T-cell (primary cell): ENCODE measurements around the gene GOLPH3. TPM values are rescaled to one million over a fixed set of nuclear protein-coding genes. Genes with fewer than 3 reads are reported as not detected.

Source experiments
- ATAC-seq, 4 experiments: fragments of 200-7000 bp in 3 of 4; fragments of 150-1000 bp in 1 of 4; cut with Tn5 transposase; replicated peaks in 1 of 4; 1 replicate in 3 of 4; 2 replicates in 1 of 4; pipeline ENCODE4 v1.10.0; 2021; ENCODE audit warnings: moderate library complexity in 3 of 4, mild to moderate bottlenecking in 2 of 4, moderate number of reproducible peaks in 1 of 4
- CTCF ChIA-PET, 2 donors: fragments of 300-600 bp; sonication (Branson Sonifier 250); formaldehyde crosslinking; loops; one replicate each; lab custom pipeline; 2022; ENCODE audit warnings: antibody characterized with exemption in 2 of 2; lab: Charles Lee
- POLR2A ChIA-PET, 2 donors: fragments of 300-600 bp; sonication (Branson Sonifier 250); formaldehyde crosslinking; loops; one replicate each; lab custom pipeline; 2022; ENCODE audit warnings: antibody characterized with exemption in 2 of 2; lab: Charles Lee
- DNase-seq, 35 experiments: peaks; one replicate each; pipeline versions ENCODE4 v3.0.0 to v3.0.0-alpha.2; 2013 to 2023
- H3K27ac ChIP-seq: one replicate; pipeline ENCODE4 v1.5.1; 2013; ENCODE audit warnings: low read length
- H3K27me3 ChIP-seq, 2 experiments: replicated peaks in 1 of 2; 1 replicate in 1 of 2; 2 replicates in 1 of 2; pipeline versions ENCODE4 v1.6.1 to v1.7.0; 2013; ENCODE audit warnings: low read length in 1 of 2, mixed read lengths in 1 of 2; ENCODE audit not compliant: control insufficient read depth in 2 of 2, insufficient read depth in 2 of 2; ENCODE audit errors: extremely low read depth in 1 of 2
- H3K36me3 ChIP-seq, 2 donors: 1 replicate in 1 of 2; 2 replicates in 1 of 2; pipeline versions ENCODE4 v1.6.1 to v1.7.0; 2013; ENCODE audit warnings: low read length in 1 of 2; ENCODE audit not compliant: control insufficient read depth in 2 of 2, insufficient read depth in 1 of 2; ENCODE audit errors: extremely low read depth in 1 of 2
- H3K4me1 ChIP-seq, 2 experiments: 1 replicate in 1 of 2; 2 replicates in 1 of 2; pipeline versions ENCODE4 v1.6.1 to v1.7.0; 2013; ENCODE audit warnings: low read length in 2 of 2, mixed read lengths in 1 of 2; ENCODE audit not compliant: insufficient read depth in 2 of 2, control insufficient read depth in 1 of 2; ENCODE audit errors: extremely low read depth in 1 of 2
- H3K4me3 ChIP-seq, 2 donors: 1 replicate in 1 of 2; 2 replicates in 1 of 2; pipeline versions ENCODE4 v1.5.1 to v1.7.0; 2013; ENCODE audit warnings: mild to moderate bottlenecking in 2 of 2, low read length in 1 of 2, moderate library complexity in 1 of 2; ENCODE audit not compliant: control insufficient read depth in 1 of 2; ENCODE audit errors: extremely low read depth in 1 of 2
- H3K9me3 ChIP-seq: 2 replicates; pipeline ENCODE4 v1.7.0; 2013
- H3K27ac Mint-ChIP-seq, 2 donors: one replicate each; pipeline ENCODE4 v1.8.0; 2020 to 2021; ENCODE audit warnings: mild to moderate bottlenecking in 2 of 2, mixed read lengths in 2 of 2
- H3K27me3 Mint-ChIP-seq, 2 donors: one replicate each; pipeline ENCODE4 v1.8.0; 2021 to 2022; ENCODE audit warnings: mixed read lengths in 2 of 2
- H3K36me3 Mint-ChIP-seq: one replicate; pipeline ENCODE4 v1.8.0; 2021; ENCODE audit warnings: mixed read lengths
- H3K4me1 Mint-ChIP-seq, 3 donors: one replicate each; pipeline ENCODE4 v1.8.0; 2020 to 2022; ENCODE audit warnings: mixed read lengths in 3 of 3, mild to moderate bottlenecking in 1 of 3
- H3K4me3 Mint-ChIP-seq, 3 donors: one replicate each; pipeline ENCODE4 v1.8.0; 2020 to 2022; ENCODE audit warnings: mild to moderate bottlenecking in 3 of 3, mixed read lengths in 3 of 3, moderate library complexity in 3 of 3
- H3K9me3 Mint-ChIP-seq, 3 donors: one replicate each; pipeline ENCODE4 v1.8.0; 2020 to 2022; ENCODE audit warnings: mixed read lengths in 3 of 3
- WGBS: methylation state at CpG from one replicate; pipeline ENCODE4 v1.1.5; 2013; ENCODE audit warnings: missing lambda C conversion rate; ENCODE audit not compliant: insufficient coverage; 5-methylcytosine and 5-hydroxymethylcytosine counted together
- total RNA-seq, 35 experiments: library from RNA in 6 of 35; stranded (reverse) in 6 of 35; fragments of 120-200 nt in 1 of 35; gene quantifications; one replicate each; pipeline versions ENCODE4 v1.2.1 to v1.2.4 and lab custom pipeline; 2013 to 2026

Gene GOLPH3
- total RNA-seq, 5 donors from 2014 or later (not counting 1 experiment from before 2014, with no cell fraction given): 49.3 to 87.6 (median 73.8) TPM

GRCh38 chr5:32116574-32117313 lies 57.4 kb downstream of the GOLPH3 start:
- Mint-ChIP-seq H3K9me3 (no peaks in the 10 kb centered on the region), H3K4me3 (no peak overlapping the region), H3K4me1 (peaks cover 5 to 23% (median 16%) of the 10 kb centered on the region in 3 donors), H3K27me3 (no peaks in the 10 kb centered on the region), H3K36me3 (peaks cover 44% of the 10 kb centered on the region), H3K27ac (peak overlapping the region; percentile 55 to 58)
- H3K4me1 ChIP-seq: no peaks in the 10 kb centered on the region
- WGBS: no CpG with 5 or more reads among the region's 4 CpGs
- ATAC-seq (no peak), DNase-seq (no peak)
- H3K4me3 ChIP-seq: no peak overlapping the region
- no peak overlapping the region for H3K27ac ChIP-seq
- CTCF ChIA-PET: interaction anchor here in 1 of 2 donors (0.6 to 0.7 kb wide), 2 partner anchors 15 to 116 kb away, joined by 5 to 6 read pairs; no protein-coding TSS in a partner anchor
- H3K9me3 ChIP-seq: no peaks in the 10 kb centered on the region
- POLR2A ChIA-PET: interaction anchor here (0.6 to 0.7 kb wide), 2 partner anchors 613 to 692 kb away, joined by 3 read pairs; no protein-coding TSS in a partner anchor
- no peaks in the 10 kb centered on the region for H3K27me3 ChIP-seq
- H3K36me3 ChIP-seq: peaks cover 8 to 26% of the 10 kb centered on the region in 2 donors

DNA sequence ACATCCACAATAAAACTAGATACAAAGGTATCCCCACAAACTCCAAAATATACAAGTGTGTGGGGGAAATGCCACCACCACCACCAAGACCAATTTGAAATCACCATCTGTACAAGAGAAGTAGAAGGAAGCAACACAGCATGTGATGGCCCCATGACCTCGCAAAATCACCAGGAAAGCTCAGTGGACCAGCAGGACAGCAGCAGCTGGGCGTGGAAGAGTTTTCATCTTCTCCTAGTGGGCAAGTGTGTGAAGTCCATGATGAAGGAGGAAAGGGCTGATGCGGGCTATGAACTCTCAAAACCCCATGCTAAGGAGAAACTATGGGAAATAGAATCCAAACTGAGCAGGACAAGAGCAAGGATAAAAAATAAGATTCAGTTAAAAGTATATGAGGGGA lies 58.1 kb downstream of the GOLPH3 start:
- Histone ChIP-seq H3K36me3 (peaks cover 8 to 26% of the 10 kb centered on the region in 2 donors), H3K27ac (no peak overlapping the region), H3K4me1 (no peaks in the 10 kb centered on the region), H3K9me3 (no peaks in the 10 kb centered on the region), H3K4me3 (no peak overlapping the region), H3K27me3 (no peaks in the 10 kb centered on the region)
- Mint-ChIP-seq H3K4me1 (peaks cover 5 to 22% (median 16%) of the 10 kb centered on the region in 3 donors), H3K36me3 (peaks cover 43% of the 10 kb centered on the region), H3K27me3 (no peaks in the 10 kb centered on the region), H3K4me3 (no peak overlapping the region), H3K27ac (peak overlapping the region; percentile 6 to 9), H3K9me3 (no peaks in the 10 kb centered on the region)
- ATAC-seq (no peak), DNase-seq (no peak)
- ChIA-PET CTCF (no interaction called here), POLR2A (no interaction called here)
- WGBS: 100% methylated on average over 2 of the region's 3 CpGs

DNA sequence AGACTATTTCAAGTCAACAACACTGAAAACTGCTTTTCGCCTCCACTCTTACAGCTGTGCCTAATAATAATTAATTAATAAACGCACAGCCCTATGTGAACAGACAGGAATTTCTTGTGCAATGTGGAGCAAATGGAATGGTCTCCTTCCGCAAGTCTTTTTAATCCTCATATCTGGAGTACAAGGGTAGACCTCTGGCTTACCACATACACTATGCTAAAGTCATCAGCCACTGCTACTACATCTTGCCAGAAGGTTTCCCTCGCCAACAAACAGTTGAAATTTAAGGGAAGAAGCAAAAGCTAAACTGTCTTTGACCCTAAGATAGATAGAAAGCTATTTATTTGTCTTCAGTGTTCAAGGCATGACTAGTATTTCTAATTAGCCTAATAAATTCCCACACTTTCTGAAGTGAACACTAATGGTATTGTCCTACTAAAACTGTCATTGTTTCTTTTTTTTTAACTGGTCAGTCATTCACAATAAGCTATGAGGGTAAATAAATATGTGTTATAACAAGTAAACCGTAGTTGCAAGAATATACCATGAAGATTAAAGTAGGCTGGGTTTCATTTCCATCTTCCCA lies 63.9 kb downstream of the GOLPH3 start:
- ChIA-PET POLR2A (no interaction called here), CTCF (no interaction called here)
- no peaks in the 10 kb centered on the region for H3K9me3 Mint-ChIP-seq
- no peaks in the 10 kb centered on the region for H3K27me3 ChIP-seq
- no peaks in the 10 kb centered on the region for H3K4me1 Mint-ChIP-seq
- no peak overlapping the region for H3K27ac ChIP-seq
- H3K4me3 ChIP-seq: no peak overlapping the region
- peaks cover 39% of the 10 kb centered on the region for H3K36me3 Mint-ChIP-seq
- no peaks in the 10 kb centered on the region for H3K4me1 ChIP-seq
- ATAC-seq (no peak), DNase-seq (no peak)
- H3K27me3 Mint-ChIP-seq: no peaks in the 10 kb centered on the region
- no peaks in the 10 kb centered on the region for H3K9me3 ChIP-seq
- no peak overlapping the region for H3K4me3 Mint-ChIP-seq
- no CpG with 5 or more reads among the region's 5 CpGs for WGBS
- H3K27ac Mint-ChIP-seq: no peak overlapping the region
- H3K36me3 ChIP-seq: peaks cover 17 to 62% of the 10 kb centered on the region in 2 donors

DNA sequence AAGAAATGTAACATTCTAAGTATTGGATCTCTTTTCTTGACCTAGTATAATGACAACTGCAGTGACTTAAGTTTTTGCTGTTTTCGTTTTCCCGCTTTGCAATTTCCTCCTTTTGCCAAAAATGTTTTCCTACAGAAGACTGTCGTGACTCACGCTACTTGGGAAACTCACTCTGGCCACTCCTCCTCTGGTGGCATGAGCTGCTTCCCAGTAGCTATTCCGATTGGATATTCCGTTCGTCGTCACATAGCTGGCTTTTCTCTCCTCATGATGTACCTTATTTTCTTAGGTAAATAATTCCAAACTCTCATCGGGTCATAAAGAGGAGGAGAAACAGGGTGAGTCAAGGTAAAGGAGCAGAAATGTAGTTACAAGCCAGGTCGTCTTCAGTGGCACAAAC lies 64.9 kb downstream of the GOLPH3 start:
- Mint-ChIP-seq H3K36me3 (peaks cover 39% of the 10 kb centered on the region), H3K27ac (no peak overlapping the region), H3K9me3 (no peaks in the 10 kb centered on the region), H3K4me3 (no peak overlapping the region), H3K27me3 (no peaks in the 10 kb centered on the region), H3K4me1 (no peaks in the 10 kb centered on the region)
- Histone ChIP-seq H3K27ac (no peak overlapping the region), H3K27me3 (no peaks in the 10 kb centered on the region), H3K36me3 (peaks cover 17 to 64% of the 10 kb centered on the region in 2 donors), H3K4me1 (no peaks in the 10 kb centered on the region), H3K4me3 (no peak overlapping the region), H3K9me3 (no peaks in the 10 kb centered on the region)
- CTCF ChIA-PET: interaction anchor here in 1 of 2 donors (1.0 kb wide), 1 partner anchor 16 kb away, joined by 3 read pairs; no protein-coding TSS in a partner anchor
- POLR2A ChIA-PET: no interaction called here
- no peak for DNase-seq
- ATAC-seq: no peak
- 94% methylated on average over 6 of the region's 10 CpGs for WGBS

DNA sequence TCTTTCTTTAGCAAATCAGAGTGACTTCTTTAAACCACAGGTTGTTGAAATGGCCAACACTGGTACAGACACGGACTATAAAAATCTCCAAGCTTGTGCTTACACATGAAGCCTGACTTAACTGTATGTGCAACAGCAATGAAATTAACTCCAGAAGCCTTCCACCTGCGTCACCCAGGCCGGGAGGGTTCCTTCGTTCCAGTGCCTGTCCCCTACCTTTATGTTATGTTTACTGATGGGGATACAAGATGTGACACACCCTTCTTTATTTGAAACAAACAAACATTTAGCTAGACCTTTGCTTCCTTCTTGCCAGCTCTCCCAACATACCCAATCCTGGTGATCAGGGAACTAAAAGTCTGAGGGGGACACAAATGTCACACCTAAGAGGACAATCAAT lies 66.0 kb downstream of the GOLPH3 start:
- H3K4me3 Mint-ChIP-seq: no peak overlapping the region
- no peaks in the 10 kb centered on the region for H3K4me1 ChIP-seq
- DNase-seq (no peak), ATAC-seq (no peak)
- ChIA-PET POLR2A (interaction anchor here in 1 of 2 donors (0.7 kb wide), 1 partner anchor 146 kb away, joined by 3 read pairs; no protein-coding TSS in a partner anchor), CTCF (no interaction called here)
- H3K27ac Mint-ChIP-seq: no peak overlapping the region
- H3K36me3 Mint-ChIP-seq: peaks cover 46% of the 10 kb centered on the region
- peaks cover 17 to 71% of the 10 kb centered on the region in 2 donors for H3K36me3 ChIP-seq
- WGBS: no CpG with 5 or more reads among the region's 4 CpGs
- no peaks in the 10 kb centered on the region for H3K27me3 ChIP-seq
- H3K27ac ChIP-seq: no peak overlapping the region
- no peaks in the 10 kb centered on the region for H3K9me3 Mint-ChIP-seq
- H3K27me3 Mint-ChIP-seq: no peaks in the 10 kb centered on the region
- no peaks in the 10 kb centered on the region for H3K9me3 ChIP-seq
- H3K4me1 Mint-ChIP-seq: no peaks in the 10 kb centered on the region
- no peak overlapping the region for H3K4me3 ChIP-seq

DNA sequence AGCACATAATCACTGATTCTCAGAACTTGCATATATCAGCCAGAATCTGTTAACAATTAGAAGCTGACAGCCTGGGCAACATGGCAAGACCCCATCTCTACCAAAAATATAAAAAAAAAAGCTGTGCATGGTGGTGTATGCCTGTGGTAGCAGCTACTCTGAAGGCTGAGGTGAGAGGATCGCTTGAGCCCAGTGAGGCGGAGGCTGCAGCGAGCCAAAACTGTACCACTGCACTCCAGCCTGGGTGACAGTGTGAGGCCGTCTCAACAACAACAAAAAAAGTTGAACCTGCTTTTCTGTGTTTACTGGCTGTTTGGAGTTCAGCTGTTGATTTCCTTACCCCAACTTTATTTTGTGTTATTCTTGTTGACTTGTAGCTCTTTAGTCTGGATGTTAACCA lies 66.8 kb downstream of the GOLPH3 start:
- H3K4me3 ChIP-seq: no peak overlapping the region
- no peaks in the 10 kb centered on the region for H3K9me3 Mint-ChIP-seq
- DNase-seq (no peak), ATAC-seq (no peak)
- no peak overlapping the region for H3K27ac ChIP-seq
- no peaks in the 10 kb centered on the region for H3K27me3 ChIP-seq
- peaks cover 46% of the 10 kb centered on the region for H3K36me3 Mint-ChIP-seq
- ChIA-PET POLR2A (no interaction called here), CTCF (interaction anchor here in 1 of 2 donors (0.6 to 0.7 kb wide), 2 partner anchors 485 to 755 kb away, joined by 4 to 6 read pairs; no protein-coding TSS in a partner anchor)
- H3K36me3 ChIP-seq: peaks cover 11 to 70% of the 10 kb centered on the region in 2 donors
- H3K4me1 ChIP-seq: no peaks in the 10 kb centered on the region
- H3K9me3 ChIP-seq: no peaks in the 10 kb centered on the region
- H3K4me3 Mint-ChIP-seq: no peak overlapping the region
- H3K4me1 Mint-ChIP-seq: no peaks in the 10 kb centered on the region
- H3K27me3 Mint-ChIP-seq: no peaks in the 10 kb centered on the region
- WGBS: 100% methylated on average over 3 of the region's 4 CpGs
- peak overlapping the region in 1 of 2 donors; percentile 16 for H3K27ac Mint-ChIP-seq
